Gastroesophageal sphincter (tissue), 3 donors: ENCODE data around the gene FAM3A.

Source experiments
- POLR2A ChIP-seq, 2 donors: fragments of 450-650 bp; IDR thresholded peaks; one replicate each; pipeline ENCODE4 v1.6.1; 2017; ENCODE audit warnings: antibody characterized with exemption in 2 of 2, mild to moderate bottlenecking in 2 of 2, moderate library complexity in 1 of 2
- TF ChIP-seq, protein P1 (sequence below), 4 experiments: fragments of 200-600 bp in 2 of 4; fragments of 450-650 bp in 2 of 4; sonication (generic) in 1 of 4; IDR thresholded peaks; one replicate each; pipeline ENCODE4 v1.5.1; 2017 to 2019; ENCODE audit warnings: antibody characterized with exemption in 4 of 4, mild to moderate bottlenecking in 2 of 4, moderate library complexity in 2 of 4

DNA sequence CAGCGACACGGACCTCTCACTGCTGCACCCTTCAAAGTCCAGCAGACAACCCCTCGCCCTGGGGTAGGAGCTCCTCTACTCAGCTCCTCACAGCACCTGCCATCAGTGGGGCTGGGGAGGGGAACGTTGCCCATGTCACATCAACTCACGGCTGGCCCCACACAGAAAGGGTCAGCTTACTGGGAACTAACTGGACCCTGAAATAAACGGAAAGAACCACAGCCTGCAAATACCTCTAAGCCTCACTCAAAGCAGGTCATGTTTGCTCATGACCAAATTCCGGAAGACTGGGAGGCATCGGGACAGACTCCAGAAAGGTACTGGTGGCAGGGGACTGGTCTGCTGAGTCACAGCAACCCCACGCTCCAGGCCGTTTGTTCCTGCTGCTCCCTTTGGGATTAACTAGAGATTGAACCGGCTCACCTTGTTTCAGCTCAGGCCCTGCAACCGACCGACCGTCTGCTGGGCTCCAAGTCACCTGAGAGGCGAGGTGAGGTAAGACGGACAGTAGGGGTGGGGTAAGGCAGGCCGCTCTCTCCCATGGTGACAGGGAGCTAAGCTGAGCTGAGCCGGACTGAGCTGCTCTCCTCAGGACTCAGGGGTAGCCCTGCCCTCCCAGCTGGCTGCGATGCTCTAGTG is 25.0 kb upstream of the FAM3A start:
- TF ChIP-seq, protein P1, sequence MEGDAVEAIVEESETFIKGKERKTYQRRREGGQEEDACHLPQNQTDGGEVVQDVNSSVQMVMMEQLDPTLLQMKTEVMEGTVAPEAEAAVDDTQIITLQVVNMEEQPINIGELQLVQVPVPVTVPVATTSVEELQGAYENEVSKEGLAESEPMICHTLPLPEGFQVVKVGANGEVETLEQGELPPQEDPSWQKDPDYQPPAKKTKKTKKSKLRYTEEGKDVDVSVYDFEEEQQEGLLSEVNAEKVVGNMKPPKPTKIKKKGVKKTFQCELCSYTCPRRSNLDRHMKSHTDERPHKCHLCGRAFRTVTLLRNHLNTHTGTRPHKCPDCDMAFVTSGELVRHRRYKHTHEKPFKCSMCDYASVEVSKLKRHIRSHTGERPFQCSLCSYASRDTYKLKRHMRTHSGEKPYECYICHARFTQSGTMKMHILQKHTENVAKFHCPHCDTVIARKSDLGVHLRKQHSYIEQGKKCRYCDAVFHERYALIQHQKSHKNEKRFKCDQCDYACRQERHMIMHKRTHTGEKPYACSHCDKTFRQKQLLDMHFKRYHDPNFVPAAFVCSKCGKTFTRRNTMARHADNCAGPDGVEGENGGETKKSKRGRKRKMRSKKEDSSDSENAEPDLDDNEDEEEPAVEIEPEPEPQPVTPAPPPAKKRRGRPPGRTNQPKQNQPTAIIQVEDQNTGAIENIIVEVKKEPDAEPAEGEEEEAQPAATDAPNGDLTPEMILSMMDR (IDR thresholded peaks at IDR 0.05), result no peak
- no peak for TF ChIP-seq POLR2A (IDR thresholded peaks at IDR 0.05)
